GM21619 (cell line): ENCODE results near the gene SEH1L.
A peak's percentile ranks its signal among the peaks of the same experiment; 100 is the strongest.
"Not testable (repeated sequence)": the region's sequence is repeated elsewhere in the genome, so short reads cannot be mapped to it uniquely, and the experiment has no call there.

Experiments
- ATAC-seq: cut with Tn5 transposase; IDR thresholded peaks from one replicate; pipeline ENCODE4 v1.9.1; 2021; ENCODE audit not compliant: unreplicated experiment

Gene SEH1L

GRCh38 chr18:12939162-12939561, 8.6 kb upstream of the SEH1L start:
- ATAC-seq, result no peak

GRCh38 chr18:12943215-12943614, 4.6 kb upstream of the SEH1L start:
- ATAC-seq, result no peak

- no peak for ATAC-seq
Measured at GRCh38 chr18:12944709-12945108, 3.1 kb upstream of the SEH1L start.

DNA sequence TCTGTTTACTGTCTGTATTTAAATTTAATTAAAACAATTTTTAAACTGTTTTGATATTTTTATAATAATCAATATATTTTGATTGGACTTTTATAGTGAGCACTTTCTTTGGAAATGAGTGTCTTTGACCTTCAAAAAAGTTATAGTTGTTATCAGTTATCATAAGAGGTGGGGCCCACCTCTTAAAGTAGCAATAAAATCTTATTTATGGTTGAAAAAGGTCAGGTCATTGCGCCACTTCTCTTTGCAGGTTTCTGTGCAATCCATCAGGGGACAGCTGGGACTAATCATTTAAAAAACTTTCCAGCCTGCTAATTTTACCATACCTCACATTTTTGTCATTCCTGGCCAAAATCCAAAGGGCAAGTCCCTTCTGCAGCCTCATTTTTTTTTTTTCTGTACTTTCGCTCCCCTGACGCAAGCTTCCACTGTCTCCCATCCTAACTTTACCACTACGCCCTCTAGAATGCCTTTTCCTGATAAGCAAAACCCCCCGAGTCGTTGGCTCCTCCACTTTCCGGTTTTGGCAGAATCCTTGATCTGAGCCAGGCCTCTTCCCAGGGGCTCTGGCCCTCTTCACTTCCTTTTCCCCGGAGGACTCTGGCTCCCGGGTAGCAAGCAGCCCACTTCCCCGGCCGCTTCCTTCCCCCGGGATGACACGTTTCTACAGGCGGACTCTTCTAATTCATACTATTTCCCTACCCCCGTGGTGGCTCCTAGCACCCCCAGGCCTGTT, 1.1 kb upstream of the SEH1L start:
- ATAC-seq, result peak; percentile 2

DNA sequence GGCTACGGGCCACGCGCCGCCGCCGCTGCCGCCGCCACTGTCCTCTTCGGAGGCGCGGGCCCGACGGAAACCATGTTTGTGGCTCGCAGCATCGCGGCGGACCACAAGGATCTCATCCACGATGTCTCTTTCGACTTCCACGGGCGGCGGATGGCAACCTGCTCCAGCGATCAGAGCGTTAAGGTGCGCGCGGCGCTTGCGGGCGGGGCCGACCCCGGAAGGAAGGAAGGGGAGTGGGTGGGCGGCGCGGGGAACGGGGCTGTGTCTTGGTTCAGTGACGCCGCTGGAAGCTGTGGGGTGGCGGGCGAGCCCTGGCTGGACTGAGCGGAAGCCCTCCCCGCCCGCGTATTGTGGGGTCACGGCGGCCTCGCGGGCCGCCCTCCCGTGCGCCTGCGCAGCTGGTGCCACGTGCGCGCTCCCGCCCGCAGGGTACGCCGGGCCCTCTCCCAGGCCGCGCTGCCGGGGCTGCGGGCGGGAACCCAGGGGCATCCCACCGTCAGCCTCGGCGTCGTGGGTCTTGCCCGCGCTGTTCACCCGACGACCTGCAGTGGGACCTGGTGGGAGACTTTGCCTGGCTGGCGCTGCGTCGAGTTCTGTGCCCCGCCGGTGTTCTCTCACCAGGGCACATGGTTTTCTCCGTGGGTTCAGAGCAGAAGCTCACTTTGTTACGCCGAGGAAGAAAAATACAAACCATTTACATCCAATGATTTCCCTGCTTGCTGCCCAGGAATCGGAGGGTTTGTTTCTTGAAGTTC, 416 bp downstream of the SEH1L start:
- peak; percentile 66 for ATAC-seq

- ATAC-seq, result no peak
Measured at GRCh38 chr18:12958478-12958877, 10.7 kb downstream of the SEH1L start.

- ATAC-seq, result no peak
Measured at GRCh38 chr18:12960395-12960794, 12.6 kb downstream of the SEH1L start.

DNA sequence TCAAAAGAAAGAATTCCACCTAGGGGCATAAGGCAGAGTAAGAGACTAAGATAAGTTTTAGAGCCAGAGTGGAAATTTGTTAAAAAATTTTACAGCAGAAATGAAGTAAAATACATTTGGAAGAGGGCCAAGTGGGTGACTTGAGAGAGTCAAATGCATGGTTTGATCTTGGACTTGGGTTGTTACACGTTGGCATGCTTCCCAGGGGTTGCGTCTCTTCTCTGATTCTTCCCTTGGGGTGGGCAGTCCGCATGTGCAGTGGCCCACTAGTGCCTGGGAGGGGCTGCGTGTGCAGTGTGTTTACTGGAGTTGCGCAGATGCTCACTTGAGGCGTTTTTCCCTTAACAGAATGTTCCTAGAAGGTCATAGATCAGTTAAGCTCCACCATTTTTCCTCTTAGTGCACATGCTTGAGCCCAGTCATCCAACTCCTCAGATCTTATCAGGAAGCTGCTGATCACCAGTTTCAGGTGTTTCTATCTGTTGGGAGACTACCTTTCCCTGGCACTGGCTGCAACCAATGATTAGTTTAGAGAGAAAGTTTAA, 13.1 kb downstream of the SEH1L start:
- ATAC-seq, result no peak

GRCh38 chr18:12963069-12963468, 15.3 kb downstream of the SEH1L start:
- ATAC-seq, result no peak

- ATAC-seq, result no peak
Measured at GRCh38 chr18:12968115-12968514, 20.3 kb downstream of the SEH1L start.

- ATAC-seq, result no peak
Measured at GRCh38 chr18:12968619-12969018, 20.8 kb downstream of the SEH1L start.

GRCh38 chr18:12973562-12974213, 25.9 kb downstream of the SEH1L start:
- ATAC-seq, result no peak

DNA sequence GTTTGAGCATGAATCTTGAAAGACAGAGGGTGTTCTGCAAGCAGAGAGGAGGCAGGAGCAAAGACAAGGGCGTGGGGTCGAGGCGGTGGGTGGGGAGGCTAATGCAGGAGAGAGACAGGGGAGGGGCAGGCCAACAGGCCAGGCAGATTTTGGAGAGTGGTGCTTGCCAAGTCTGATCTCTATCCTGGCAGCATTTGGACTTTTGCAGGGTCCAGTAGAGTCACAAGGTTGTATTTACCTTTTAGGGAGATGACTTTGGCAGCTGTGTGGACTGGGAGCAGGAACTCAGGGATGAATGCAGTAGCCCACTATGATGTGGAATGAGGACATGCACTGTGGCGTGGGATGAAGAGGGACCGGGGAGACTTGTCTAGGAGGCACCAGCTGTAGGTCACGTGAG, 27.7 kb downstream of the SEH1L start:
- no peak for ATAC-seq

- no peak for ATAC-seq
Measured at GRCh38 chr18:12976305-12976704, 28.5 kb downstream of the SEH1L start.

- not testable (repeated sequence) for ATAC-seq
Measured at GRCh38 chr18:12980065-12980464, 32.3 kb downstream of the SEH1L start.

GRCh38 chr18:12989397-12990122, 41.7 kb downstream of the SEH1L start:
- no peak for ATAC-seq

GRCh38 chr18:12990123-12990475, 42.3 kb downstream of the SEH1L start:
- no peak for ATAC-seq

GRCh38 chr18:12990641-12990966, 42.8 kb downstream of the SEH1L start:
- peak; percentile 11 for ATAC-seq

- ATAC-seq, result peak; percentile 81
Measured at GRCh38 chr18:12990967-12991820, 43.4 kb downstream of the SEH1L start, which contains the start of gene CEP192. TSS of gene CEP192 (plus strand) at chr18:12991362. CDS start at chr18:12999425, 8,063 bp downstream.

DNA sequence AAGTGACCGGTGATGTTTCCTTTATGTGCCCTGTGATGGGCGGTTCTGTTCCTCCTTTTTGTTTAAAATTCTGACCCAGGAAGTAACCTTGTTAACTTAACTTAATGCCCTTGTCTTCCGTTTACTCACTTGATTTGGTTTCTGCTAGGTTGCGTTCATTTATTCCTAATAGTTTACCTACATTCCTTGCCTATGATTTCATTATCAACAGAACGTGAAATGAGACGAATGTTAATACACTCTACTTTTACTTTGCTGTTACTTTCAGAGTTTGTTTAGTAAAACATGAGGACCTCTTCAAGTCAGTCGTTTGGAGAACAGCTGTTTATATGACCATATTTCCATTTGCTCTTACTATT, 44.0 kb downstream of the SEH1L start:
- ATAC-seq, result no peak
